Measurements from ENCODE around the gene ANKRD13B. TPM values are rescaled to one million over a fixed set of nuclear protein-coding genes. Genes with fewer than 3 reads are reported as not detected.

ANKRD13B gene
- total and polyA plus RNA-seq, 12 donors = 1.0 to 23.8 (median 5.4) TPM

- Histone ChIP-seq H3K4me1 (replicated peaks in 1 of 2) (peaks cover 29 to 59% of the 10 kb centered on the region in 2 donors), H3K27me3 (no peaks in the 10 kb centered on the region), H3K9me3 (replicated peaks in 1 of 3) (no peaks in the 10 kb centered on the region), H3K4me3 (peak overlapping the region in 1 of 4 donors; percentile 50), H3K36me3 (replicated peaks in 1 of 2) (no peaks in the 10 kb centered on the region), H3K27ac (peak overlapping the region in 2 of 5 donors; percentile 43 to 53)
- WGBS, 4 donors = 3 to 9% (median 7%) methylated on average over 9 to 68 of the region's 68 CpGs
- intact Hi-C loops (cut with DNase I) = loop anchor here in 1 of 2 donors (5.0 kb wide), 1 partner anchor 35 kb away; no protein-coding TSS in a partner anchor
- no peak for TF ChIP-seq POLR2A (IDR thresholded peaks at IDR 0.05)
- TF ChIP-seq CTCF (IDR thresholded peaks at IDR 0.05) = peak; percentile 37 to 65 (median 58)
- peak; percentile 74 to 83 (median 79) for DNase-seq
These were observed 24.7 kb downstream of the ANKRD13B start for GRCh38 chr17:29617481-29618271.

- no peak for TF ChIP-seq POLR2A (IDR thresholded peaks at IDR 0.05)
- no peak for TF ChIP-seq CTCF (IDR thresholded peaks at IDR 0.05)
- Histone ChIP-seq H3K9me3 (replicated peaks in 1 of 3) (no peaks in the 10 kb centered on the region), H3K27me3 (no peaks in the 10 kb centered on the region), H3K27ac (no peak overlapping the region), H3K4me1 (replicated peaks in 1 of 2) (peaks cover 24 to 56% of the 10 kb centered on the region in 2 donors), H3K36me3 (replicated peaks in 1 of 2) (no peaks in the 10 kb centered on the region), H3K4me3 (peak overlapping the region in 1 of 4 donors; percentile 50)
- no peak for DNase-seq
- intact Hi-C loops (cut with DNase I) = loop anchor here in 1 of 2 donors (5.0 kb wide), 1 partner anchor 36 kb away; no protein-coding TSS in a partner anchor
- 42 to 61% (median 47%) methylated on average over 8 to 22 of the region's 22 CpGs for WGBS, 4 donors
These were observed 25.5 kb downstream of the ANKRD13B start for GRCh38 chr17:29618272-29619065.

- H3K27ac ChIP-seq = no peak overlapping the region
- H3K9me3 ChIP-seq (replicated peaks in 1 of 3) = no peaks in the 10 kb centered on the region
- no peak for TF ChIP-seq POLR2A (IDR thresholded peaks at IDR 0.05)
- no peak for TF ChIP-seq CTCF (IDR thresholded peaks at IDR 0.05)
- intact Hi-C loops (cut with DNase I) = loop anchor here in 1 of 2 donors (5.0 kb wide), 1 partner anchor 37 kb away; no protein-coding TSS in a partner anchor
- no peaks in the 10 kb centered on the region for H3K36me3 ChIP-seq (replicated peaks in 1 of 2)
- no peaks in the 10 kb centered on the region for H3K27me3 ChIP-seq
- H3K4me1 ChIP-seq (replicated peaks in 1 of 2) = peaks cover 19 to 50% of the 10 kb centered on the region in 2 donors
- no peak for DNase-seq
- no peak overlapping the region for H3K4me3 ChIP-seq
These were observed 26.3 kb downstream of the ANKRD13B start for GRCh38 chr17:29619251-29619650.

- no peaks in the 10 kb centered on the region for H3K27me3 ChIP-seq
- peaks cover 19 to 42% of the 10 kb centered on the region in 2 donors for H3K4me1 ChIP-seq (replicated peaks in 1 of 2)
- no peak for DNase-seq
- TF ChIP-seq POLR2A (IDR thresholded peaks at IDR 0.05) (no peak), CTCF (IDR thresholded peaks at IDR 0.05) (no peak)
- 90 to 100% (median 93%) methylated on average over 3 to 4 of the region's 4 CpGs for WGBS, 4 donors
- no peaks in the 10 kb centered on the region for H3K36me3 ChIP-seq (replicated peaks in 1 of 2)
- H3K27ac ChIP-seq = no peak overlapping the region
- no peak overlapping the region for H3K4me3 ChIP-seq
- intact Hi-C loops (cut with DNase I) = loop anchor here in 1 of 2 donors (10.0 kb wide), 2 partner anchors 65 to 155 kb away; no protein-coding TSS in a partner anchor
- no peaks in the 10 kb centered on the region for H3K9me3 ChIP-seq (replicated peaks in 1 of 3)
These were observed 27.3 kb downstream of the ANKRD13B start for GRCh38 chr17:29620271-29620670.
